Esophagus squamous epithelium (tissue), 5 donors: ENCODE data around the gene PTPRN. TPM values are rescaled to one million over a fixed set of nuclear protein-coding genes. Genes with fewer than 3 reads are reported as not detected.

ENCODE experiments used
- DNase-seq: peaks from one replicate; lab custom pipeline; 2025; lab: John Stamatoyannopoulos, UW
- H3K27ac ChIP-seq, 4 donors: fragments of 200-600 bp; sonication (generic); one replicate each; pipeline ENCODE4 v1.5.1; 2016 to 2019; ENCODE audit warnings: mild to moderate bottlenecking in 1 of 4
- H3K27me3 ChIP-seq, 4 donors: fragments of 200-600 bp; sonication (generic); 1 replicate in 3 of 4; 2 replicates in 1 of 4; pipeline versions ENCODE4 v1.5.1 to v1.6.0; 2017 to 2021; ENCODE audit warnings: antibody characterized with exemption in 1 of 4
- H3K36me3 ChIP-seq, 3 donors: fragments of 200-600 bp; sonication (generic); one replicate each; pipeline ENCODE4 v1.5.1; 2016 to 2019
- H3K4me1 ChIP-seq, 3 donors: fragments of 200-600 bp; sonication (generic); one replicate each; pipeline ENCODE4 v1.5.1; 2017 to 2019
- H3K4me3 ChIP-seq, 4 donors: fragments of 200-600 bp; sonication (generic); 1 replicate in 3 of 4; 2 replicates in 1 of 4; pipeline ENCODE4 v1.5.1; 2016 to 2019; ENCODE audit warnings: mild to moderate bottlenecking in 2 of 4, moderate library complexity in 1 of 4
- H3K9me3 ChIP-seq, 3 donors: fragments of 200-600 bp; sonication (generic); one replicate each; pipeline ENCODE4 v1.5.1; 2016 to 2019
- POLR2A ChIP-seq, 4 donors: fragments of 450-650 bp; IDR thresholded peaks; one replicate each; pipeline ENCODE4 v1.6.1; 2017; ENCODE audit warnings: antibody characterized with exemption in 4 of 4, mild to moderate bottlenecking in 4 of 4, moderate library complexity in 3 of 4
- WGBS, 2 donors: methylation state at CpG; one replicate each; pipeline ENCODE4 v1.1.5; 2018; 5-methylcytosine and 5-hydroxymethylcytosine counted together
- intact Hi-C: fragments of 100-400 bp; cut with DNase I; formaldehyde crosslinking; loops from one replicate; pipeline ENCODE4 v1.15.0; 2022
- total RNA-seq, 4 donors: library from RNA; depleted of rRNA; stranded (reverse); fragments of >200 nt; gene quantifications; one replicate each; pipeline ENCODE4 v1.1.0, GENCODE V29; 2016
- TF ChIP-seq, protein P1 (sequence below), 6 experiments: fragments of 450-650 bp in 4 of 6; fragments of 200-600 bp in 2 of 6; sonication (generic) in 2 of 6; IDR thresholded peaks; one replicate each; pipeline ENCODE4 v1.5.1; 2016 to 2019; ENCODE audit warnings: antibody characterized with exemption in 6 of 6, mild to moderate bottlenecking in 4 of 6, moderate library complexity in 4 of 6
- donor health status: DM: yes; HTN: yes; CAD: no.

The PTPRN gene
- total RNA-seq, 4 donors from 2014 or later: not detected

DNA sequence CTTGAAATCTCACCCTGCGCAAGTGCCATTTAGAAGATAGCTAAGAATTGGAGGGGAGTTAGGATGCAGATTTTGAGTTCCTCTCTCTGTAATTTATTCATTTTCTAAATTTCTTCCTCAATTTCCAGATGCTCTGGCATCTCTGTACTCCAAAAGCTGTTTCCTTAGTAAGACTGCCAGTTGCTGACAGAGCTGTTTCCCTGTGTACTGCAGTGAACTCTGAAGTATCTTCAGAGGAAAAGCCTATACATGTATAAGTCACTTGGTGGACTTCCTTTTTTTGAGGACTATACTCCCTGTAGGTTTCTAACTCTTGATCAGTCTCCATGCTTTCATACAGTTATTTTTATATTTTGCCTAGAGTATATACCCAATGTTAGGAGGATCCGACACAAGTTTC is 24.9 kb upstream of the PTPRN start:
- Histone ChIP-seq H3K4me1 (no peaks in the 10 kb centered on the region), H3K36me3 (no peaks in the 10 kb centered on the region), H3K27me3 (peaks cover 0 to 87% (median 9%) of the 10 kb centered on the region in 4 donors), H3K27ac (no peak overlapping the region), H3K4me3 (no peak overlapping the region), H3K9me3 (no peaks in the 10 kb centered on the region)
- intact Hi-C loops: no loop called here
- TF ChIP-seq POLR2A (IDR thresholded peaks at IDR 0.05): no peak
- TF ChIP-seq, protein P1, sequence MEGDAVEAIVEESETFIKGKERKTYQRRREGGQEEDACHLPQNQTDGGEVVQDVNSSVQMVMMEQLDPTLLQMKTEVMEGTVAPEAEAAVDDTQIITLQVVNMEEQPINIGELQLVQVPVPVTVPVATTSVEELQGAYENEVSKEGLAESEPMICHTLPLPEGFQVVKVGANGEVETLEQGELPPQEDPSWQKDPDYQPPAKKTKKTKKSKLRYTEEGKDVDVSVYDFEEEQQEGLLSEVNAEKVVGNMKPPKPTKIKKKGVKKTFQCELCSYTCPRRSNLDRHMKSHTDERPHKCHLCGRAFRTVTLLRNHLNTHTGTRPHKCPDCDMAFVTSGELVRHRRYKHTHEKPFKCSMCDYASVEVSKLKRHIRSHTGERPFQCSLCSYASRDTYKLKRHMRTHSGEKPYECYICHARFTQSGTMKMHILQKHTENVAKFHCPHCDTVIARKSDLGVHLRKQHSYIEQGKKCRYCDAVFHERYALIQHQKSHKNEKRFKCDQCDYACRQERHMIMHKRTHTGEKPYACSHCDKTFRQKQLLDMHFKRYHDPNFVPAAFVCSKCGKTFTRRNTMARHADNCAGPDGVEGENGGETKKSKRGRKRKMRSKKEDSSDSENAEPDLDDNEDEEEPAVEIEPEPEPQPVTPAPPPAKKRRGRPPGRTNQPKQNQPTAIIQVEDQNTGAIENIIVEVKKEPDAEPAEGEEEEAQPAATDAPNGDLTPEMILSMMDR (IDR thresholded peaks at IDR 0.05): no peak
- 85 to 94% methylated on average over 2 of the region's 2 CpGs for WGBS, 2 donors
- no peak for DNase-seq

DNA sequence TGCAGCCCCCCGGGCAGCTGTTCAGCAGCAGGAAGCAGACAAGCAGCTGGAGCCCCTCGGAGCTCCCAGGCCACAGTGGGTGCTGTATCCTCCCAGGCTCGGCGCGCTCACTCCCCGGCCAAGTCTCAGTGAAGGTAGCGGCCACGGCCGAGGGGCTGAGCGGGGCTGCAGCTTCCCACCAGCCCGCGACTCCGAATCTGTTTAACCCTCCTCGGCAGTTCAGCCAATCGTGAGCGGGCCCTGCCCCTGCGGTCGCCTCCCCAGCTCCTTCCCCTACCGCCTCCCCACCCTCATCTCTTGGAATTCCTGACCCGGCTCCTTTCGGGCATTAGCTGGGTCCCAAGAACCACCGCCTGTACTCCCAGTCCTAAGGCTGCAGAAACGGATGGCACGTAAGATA is 23.3 kb upstream of the PTPRN start, which contains the start of gene RESP18:
TSS of gene RESP18 (minus strand) at position 203 of the 400 bp plus-strand sequence.
- H3K4me1 ChIP-seq: no peaks in the 10 kb centered on the region
- no peak for DNase-seq
- TF ChIP-seq, protein P1 (IDR thresholded peaks at IDR 0.05): no peak
- no peak for TF ChIP-seq POLR2A (IDR thresholded peaks at IDR 0.05)
- no peaks in the 10 kb centered on the region for H3K36me3 ChIP-seq
- H3K27me3 ChIP-seq: peaks cover 0 to 92% (median 9%) of the 10 kb centered on the region in 4 donors
- intact Hi-C loops: no loop called here
- no peak within 1 kb of the TSS for H3K4me3 ChIP-seq
- WGBS, 2 donors: 5 to 21% methylated on average over 2 to 9 of the region's 24 CpGs
- H3K27ac ChIP-seq: no peak within 1 kb of the TSS
- H3K9me3 ChIP-seq: no peaks in the 10 kb centered on the region

DNA sequence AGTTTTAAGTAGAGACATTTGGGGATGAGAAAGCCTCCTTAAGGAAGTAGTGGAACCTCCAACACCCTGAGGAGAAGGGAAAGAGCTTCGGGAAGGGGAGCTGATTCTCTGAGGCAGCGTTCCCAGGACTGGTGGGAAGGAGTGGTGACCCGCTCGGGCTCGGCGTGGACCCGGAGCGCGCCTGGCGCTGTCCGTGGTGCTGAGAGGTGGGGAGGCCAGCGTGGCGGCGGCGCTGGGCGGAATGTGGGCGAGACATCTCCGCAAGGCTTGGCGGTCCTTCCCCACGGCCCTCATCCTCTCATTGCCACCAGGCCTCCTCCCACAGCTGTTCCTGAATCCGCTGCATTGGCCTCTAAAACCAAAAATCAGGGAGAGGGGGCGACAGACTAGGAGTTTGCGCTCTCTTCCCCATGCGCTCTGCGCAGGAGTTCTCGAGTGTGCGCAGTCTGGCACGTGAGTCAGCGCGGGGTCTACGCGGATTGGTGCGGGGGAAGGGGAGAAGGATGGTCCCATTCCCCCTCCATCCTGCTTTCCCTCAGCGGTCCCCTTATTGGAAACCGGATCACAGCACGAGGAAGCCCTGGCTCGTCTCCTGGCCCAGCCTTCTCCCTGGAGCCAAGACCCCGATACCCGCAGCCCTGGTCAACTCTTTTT is 22.5 kb upstream of the PTPRN start:
- Histone ChIP-seq H3K36me3 (no peaks in the 10 kb centered on the region), H3K27me3 (peaks cover 0 to 92% (median 9%) of the 10 kb centered on the region in 4 donors), H3K4me1 (no peaks in the 10 kb centered on the region), H3K9me3 (no peaks in the 10 kb centered on the region), H3K27ac (no peak overlapping the region), H3K4me3 (no peak overlapping the region)
- 26 to 30% methylated on average over 21 to 29 of the region's 39 CpGs for WGBS, 2 donors
- intact Hi-C loops: no loop called here
- DNase-seq: no peak
- TF ChIP-seq, protein P1 (IDR thresholded peaks at IDR 0.05): no peak
- TF ChIP-seq POLR2A (IDR thresholded peaks at IDR 0.05): no peak

DNA sequence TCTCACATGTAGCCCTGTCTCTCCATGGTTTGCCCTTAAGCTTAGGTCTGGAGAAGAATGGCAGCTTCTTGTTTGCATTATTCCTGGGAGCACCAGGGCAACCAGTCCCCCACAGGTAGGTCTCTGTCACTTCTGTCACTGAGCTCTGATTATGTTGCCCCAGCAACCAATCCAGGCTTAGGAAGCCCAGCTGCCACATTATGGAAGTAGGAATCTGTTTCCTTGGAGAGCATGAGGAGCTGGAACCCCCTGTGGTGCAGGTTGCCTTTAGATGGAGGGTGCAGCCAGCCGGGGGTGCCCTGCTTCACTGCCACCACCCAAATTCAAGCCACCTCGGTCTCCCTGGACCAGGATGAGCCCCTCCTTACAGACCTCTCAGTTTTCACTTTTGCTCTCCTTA is 18.5 kb upstream of the PTPRN start:
- 36 to 39% methylated on average over 2 of the region's 2 CpGs for WGBS, 2 donors
- Histone ChIP-seq H3K27me3 (peaks cover 0 to 94% (median 9%) of the 10 kb centered on the region in 4 donors), H3K9me3 (no peaks in the 10 kb centered on the region), H3K27ac (no peak overlapping the region), H3K36me3 (no peaks in the 10 kb centered on the region), H3K4me1 (no peaks in the 10 kb centered on the region), H3K4me3 (no peak overlapping the region)
- intact Hi-C loops: no loop called here
- TF ChIP-seq POLR2A (IDR thresholded peaks at IDR 0.05): no peak
- TF ChIP-seq, protein P1 (IDR thresholded peaks at IDR 0.05): no peak
- DNase-seq: no peak

DNA sequence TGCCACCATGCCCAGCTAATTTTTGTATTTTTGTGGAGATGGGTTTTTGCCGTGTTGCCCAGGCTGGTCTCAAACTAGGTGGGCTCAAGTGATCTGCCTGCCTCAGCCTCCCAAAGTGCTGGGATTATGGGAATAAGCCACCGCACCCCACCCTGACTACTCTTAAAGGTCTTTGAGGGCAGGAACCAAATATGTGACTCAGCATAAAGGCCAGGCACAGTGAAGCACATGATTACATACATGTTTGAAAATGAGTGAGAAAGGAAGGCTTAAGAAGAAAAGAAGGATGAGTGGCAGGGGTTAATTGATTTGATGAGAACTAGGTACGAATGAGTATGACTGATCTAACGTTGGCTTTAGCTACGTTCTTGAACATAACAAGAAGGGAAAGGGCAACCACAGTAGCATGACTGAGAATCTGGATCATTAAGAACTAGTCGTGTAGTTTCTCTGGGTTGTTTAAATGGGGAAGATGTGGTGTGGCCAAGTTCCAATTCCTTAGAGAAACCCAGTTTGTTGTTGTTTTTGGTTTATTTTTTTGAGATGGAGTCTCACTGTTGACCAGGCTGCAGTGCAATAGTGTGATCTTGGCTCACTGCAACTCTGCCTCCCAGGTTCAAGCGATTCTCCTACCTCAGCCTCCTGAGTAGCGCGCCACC is 16.6 kb upstream of the PTPRN start:
- WGBS, 2 donors: 63 to 67% methylated on average over 8 to 9 of the region's 9 CpGs
- intact Hi-C loops: no loop called here

More for the DNA sequence above, 16.6 kb upstream of the PTPRN start:
- Histone ChIP-seq H3K27me3 (peaks cover 0 to 89% (median 0%) of the 10 kb centered on the region in 4 donors), H3K9me3 (no peaks in the 10 kb centered on the region), H3K4me3 (no peak overlapping the region), H3K27ac (no peak overlapping the region), H3K36me3 (no peaks in the 10 kb centered on the region), H3K4me1 (no peaks in the 10 kb centered on the region)
- TF ChIP-seq, protein P1 (IDR thresholded peaks at IDR 0.05): no peak
- no peak for TF ChIP-seq POLR2A (IDR thresholded peaks at IDR 0.05)
- DNase-seq: no peak
